GM08714 (cell line): Measurements from ENCODE around the gene OR52I1.

Experiments used
- H3K4me3 ChIP-seq: fragments of 200-500 bp; sonication (Bioruptor generic); 2 replicates; pipeline ENCODE4 v1.5.1; 2014; ENCODE audit warnings: mild to moderate bottlenecking, low read length, inconsistent platforms
- ZNF274 ChIP-seq: IDR thresholded peaks from 2 replicates; pipeline ENCODE4 v1.6.1; 2012; ENCODE audit warnings: mild to moderate bottlenecking, low read depth, low read length

OR52I1 gene, protein sequence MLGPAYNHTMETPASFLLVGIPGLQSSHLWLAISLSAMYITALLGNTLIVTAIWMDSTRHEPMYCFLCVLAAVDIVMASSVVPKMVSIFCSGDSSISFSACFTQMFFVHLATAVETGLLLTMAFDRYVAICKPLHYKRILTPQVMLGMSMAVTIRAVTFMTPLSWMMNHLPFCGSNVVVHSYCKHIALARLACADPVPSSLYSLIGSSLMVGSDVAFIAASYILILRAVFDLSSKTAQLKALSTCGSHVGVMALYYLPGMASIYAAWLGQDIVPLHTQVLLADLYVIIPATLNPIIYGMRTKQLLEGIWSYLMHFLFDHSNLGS

DNA sequence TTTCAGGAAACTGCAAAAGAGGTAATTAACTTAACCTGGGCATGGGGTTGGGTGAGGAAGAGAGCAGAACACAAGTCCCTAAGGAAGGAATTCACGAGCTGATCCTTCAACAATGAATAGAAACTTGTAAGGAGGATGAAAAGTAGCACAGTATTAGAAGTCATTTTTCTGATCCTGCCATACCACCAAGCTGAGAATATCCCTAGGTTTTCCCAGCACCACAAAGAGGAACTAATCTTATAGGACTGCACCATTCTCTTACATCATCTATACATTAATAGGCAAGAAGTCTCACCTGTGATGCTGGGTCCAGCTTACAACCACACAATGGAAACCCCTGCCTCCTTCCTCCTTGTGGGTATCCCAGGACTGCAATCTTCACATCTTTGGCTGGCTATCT, at the start of gene OR52I1:
Gene OR52I1 (plus strand): TSS at position 301 of the 400 bp plus-strand sequence. CDS start 0 bp downstream, at position 301.
- H3K4me3 ChIP-seq: no peak within 1 kb of the TSS
- TF ChIP-seq ZNF274: no peak

DNA sequence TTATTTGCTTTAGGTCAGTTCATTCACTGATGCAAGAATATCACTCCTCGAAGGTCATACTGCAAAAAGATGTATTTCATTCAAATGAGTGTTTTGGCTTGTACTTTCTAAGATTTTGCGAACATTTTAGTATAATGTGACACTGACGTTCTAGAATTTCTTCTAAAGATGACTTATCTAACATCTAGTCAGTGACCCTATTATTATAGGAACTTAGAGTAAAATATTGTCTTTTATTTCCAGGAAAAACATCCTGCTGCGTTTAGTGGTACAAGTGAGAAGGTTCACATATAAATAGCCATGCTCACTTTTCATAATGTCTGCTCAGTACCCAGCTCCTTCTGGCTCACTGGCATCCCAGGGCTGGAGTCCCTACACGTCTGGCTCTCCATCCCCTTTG, 48.9 kb upstream of the OR52I1 start, which contains the start of gene OR52M1:
Gene OR52M1 (plus strand): TSS at position 301 of the 400 bp plus-strand sequence. CDS start 0 bp downstream, at position 301.
- no peak for TF ChIP-seq ZNF274
- H3K4me3 ChIP-seq: no peak within 1 kb of the TSS

DNA sequence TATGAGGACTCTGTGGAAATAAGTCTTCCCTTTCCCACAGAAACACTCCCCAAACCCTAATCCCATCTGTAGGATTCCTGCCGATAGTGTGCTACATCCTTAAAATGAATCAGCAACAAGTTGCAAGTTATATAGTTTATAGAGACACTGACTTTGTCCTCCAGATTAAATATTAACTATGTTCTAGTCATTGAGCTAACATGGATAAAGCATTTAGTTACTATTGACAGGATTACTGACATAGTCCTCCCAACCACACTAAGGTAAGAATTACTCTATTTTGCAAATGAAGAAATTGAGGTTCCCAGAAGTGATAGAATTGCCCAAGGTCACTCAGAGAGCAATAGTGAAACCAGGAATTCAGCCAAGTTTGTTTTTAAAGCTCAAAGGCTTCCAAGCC, 47.0 kb upstream of the OR52I1 start:
- TF ChIP-seq ZNF274: no peak
- H3K4me3 ChIP-seq: no peak overlapping the region

DNA sequence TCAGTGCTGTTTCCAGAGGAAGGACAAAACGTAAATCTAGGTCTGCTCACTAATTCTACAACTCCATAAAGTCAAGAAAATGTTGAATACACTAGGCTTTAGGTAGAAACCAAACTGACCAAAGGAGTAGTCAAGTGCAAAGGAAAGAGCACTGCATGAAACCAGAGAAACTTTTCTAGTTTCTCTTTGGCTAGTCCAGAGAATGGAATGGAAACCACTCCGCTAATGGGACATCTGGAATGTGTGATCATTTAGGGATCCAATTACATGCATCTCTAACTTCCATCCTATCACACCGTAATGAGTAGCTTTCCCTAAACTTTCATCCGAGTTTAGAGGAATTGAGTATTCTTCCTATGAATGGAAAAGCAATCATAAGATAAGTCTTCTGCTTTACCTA, 46.4 kb upstream of the OR52I1 start:
- TF ChIP-seq ZNF274: no peak
- H3K4me3 ChIP-seq: no peak overlapping the region

DNA sequence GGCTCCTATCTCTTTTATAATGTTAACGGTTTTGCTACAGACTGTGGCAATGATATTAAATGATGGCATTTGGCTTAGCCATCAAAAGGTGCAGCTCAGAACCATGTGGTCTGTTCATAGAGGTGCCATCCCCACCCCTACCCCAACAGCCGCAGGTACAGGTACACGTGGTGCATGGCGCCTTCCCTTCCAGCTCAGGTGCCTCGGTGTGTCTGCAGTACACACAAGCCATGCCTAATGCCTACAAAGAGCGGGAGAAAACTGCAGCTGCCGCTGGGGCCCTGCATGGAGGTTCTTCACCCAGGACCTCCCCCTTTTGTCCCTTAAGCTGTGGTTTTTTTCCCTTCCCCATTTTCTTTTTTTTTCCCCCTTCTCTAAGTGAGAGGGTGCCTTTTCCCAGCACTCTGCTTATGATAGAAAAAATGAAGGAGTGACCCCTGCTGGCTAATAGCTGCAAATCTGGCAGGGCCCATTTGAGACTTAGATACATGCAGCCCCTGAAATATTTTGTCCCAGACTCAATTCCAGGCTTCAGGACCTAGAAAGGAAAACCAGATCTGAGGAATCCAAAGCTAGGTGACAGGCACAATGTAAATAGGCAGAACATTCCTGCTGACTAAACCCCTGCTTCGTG, 42.4 kb upstream of the OR52I1 start:
- H3K4me3 ChIP-seq: no peak overlapping the region
- no peak for TF ChIP-seq ZNF274

DNA sequence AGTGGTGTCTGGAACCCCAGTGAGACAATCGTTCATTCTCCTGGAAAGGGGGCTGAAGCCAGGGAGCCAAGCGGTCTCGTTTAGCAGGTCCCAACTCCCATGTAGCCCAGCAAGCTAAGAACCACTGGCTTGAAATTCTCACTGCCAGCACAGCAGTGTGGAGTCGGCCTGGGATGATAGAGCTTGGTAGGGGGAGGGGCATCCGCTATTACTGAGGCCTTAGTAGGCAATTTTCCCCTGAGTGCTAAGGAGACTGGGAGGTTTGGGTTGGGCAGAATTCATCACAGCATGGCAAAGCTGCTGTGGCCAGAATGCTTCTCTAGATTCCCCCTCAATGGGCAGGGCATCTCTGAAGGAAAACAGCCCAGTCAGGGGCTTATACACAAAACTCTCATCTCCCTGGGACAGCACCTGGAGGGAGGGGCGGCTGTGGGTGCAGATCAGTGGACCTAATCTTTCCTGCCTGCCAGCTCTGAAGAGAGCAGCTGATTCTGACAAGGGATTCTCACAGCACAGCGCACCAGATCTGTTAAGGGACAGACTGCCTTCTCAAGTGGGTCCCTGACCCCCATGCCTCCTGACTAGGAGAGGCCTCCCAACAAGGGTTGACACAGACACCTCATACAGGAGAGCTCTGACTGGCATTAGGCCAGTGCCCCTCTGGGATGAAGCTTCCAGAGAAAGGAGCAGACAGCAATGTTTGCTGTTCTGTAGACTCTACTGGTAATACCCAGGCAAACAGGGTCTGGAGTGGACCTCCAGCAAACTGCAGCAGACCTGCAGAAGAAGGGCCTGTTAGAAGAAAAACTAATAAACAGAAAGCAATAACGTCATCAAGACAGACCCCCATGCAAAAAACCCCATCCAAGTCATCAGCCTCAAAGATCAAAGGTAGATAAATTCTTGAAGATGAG, 34.1 kb upstream of the OR52I1 start:
- no peak for TF ChIP-seq ZNF274
- no peak overlapping the region for H3K4me3 ChIP-seq

DNA sequence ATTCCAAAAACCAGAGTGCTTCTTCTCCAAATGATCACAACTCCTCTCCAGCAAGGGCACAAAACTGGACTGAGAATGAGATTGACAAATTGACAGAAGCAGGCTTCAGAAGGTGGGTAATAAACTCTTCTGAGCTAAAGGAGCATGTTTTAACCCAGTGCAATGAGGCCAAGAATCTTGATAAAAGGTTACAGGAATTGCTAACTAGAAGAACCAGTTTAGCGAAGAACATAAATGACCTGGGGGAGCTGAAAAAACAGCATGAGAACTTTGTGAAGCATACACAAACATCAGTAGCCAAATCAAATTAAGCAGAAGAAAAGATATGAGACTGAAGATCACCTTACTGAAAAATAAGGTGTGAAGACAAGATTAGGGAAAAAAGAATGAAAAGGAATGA, 33.4 kb upstream of the OR52I1 start:
- no peak overlapping the region for H3K4me3 ChIP-seq
- no peak for TF ChIP-seq ZNF274

DNA sequence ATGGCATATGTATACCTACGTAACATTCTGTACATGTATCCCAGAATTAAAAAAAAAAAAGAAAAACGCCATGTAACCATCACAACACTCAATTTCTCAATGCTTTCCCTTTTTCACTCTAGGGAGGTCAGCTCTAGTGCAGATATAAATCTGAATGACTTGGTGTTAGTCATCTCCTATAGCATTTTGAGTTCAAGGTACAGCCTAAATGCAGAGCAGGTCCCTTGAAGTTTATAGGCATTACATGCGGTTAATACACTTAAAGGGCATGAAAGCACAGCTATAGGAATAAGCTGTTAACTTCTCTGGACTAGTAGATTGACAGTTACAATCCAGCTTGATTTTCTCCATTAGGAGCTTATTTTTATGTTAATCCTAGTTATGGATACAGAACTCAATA, 28.5 kb upstream of the OR52I1 start:
- TF ChIP-seq ZNF274: no peak
- no peak overlapping the region for H3K4me3 ChIP-seq

DNA sequence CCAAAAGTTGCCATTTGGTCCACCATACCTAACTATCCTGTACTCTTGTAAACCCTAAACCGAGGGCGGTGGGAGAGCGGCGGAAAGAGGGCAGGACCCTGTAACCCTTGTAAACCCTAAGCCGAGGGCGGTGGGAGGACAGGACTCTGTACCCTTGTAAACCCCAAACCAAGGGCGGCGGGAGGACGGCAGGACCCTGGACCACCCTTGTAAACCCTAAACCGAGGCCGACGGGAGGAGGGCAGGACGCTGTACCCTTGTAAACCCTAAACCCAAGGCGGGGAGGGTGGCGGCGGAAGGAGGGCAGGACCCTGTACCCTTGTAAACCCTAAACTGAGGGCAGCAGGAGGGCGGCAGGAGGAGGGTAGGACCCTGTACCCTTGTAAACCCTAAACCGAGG, 24.8 kb upstream of the OR52I1 start:
- no peak for TF ChIP-seq ZNF274
- H3K4me3 ChIP-seq: no peak overlapping the region

DNA sequence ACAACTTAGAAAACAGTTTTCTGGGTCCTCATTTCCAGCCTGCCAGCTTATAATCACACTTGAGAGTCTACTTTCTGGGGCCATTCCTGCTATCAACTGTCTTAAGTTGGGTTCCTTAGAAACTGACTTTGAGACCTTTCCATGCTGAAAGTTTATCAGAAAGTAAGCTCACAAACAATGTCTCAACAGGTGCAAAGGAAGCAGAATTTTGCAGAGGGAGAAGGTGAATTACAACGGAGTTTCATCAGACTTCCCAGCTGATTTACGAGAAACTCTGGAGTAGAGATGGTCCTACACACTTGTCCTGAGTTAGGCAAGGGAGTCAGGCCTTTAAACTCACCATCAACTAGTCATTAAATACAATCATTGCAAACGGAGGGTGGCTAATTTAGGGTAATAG, 17.0 kb upstream of the OR52I1 start:
- no peak for TF ChIP-seq ZNF274
- no peak overlapping the region for H3K4me3 ChIP-seq

DNA sequence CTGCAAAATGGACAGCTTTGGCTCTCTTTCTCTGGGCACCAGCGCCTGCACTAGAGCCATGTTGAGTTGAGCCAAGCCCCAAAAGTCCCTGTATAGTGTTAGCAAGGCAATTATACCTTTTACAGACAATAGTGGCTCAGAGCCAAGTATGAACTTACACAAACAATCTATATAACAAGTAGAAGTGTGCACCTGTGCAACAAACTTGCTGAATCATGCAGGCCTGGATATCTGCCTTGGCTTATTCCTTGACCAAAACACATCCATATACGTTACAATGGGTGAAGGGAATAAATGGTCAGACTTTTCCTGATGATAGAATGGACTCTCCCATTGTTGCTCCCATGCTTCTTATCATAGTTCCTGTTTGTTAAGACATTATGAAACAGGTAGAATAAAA, 16.1 kb upstream of the OR52I1 start:
- TF ChIP-seq ZNF274: no peak
- no peak overlapping the region for H3K4me3 ChIP-seq

DNA sequence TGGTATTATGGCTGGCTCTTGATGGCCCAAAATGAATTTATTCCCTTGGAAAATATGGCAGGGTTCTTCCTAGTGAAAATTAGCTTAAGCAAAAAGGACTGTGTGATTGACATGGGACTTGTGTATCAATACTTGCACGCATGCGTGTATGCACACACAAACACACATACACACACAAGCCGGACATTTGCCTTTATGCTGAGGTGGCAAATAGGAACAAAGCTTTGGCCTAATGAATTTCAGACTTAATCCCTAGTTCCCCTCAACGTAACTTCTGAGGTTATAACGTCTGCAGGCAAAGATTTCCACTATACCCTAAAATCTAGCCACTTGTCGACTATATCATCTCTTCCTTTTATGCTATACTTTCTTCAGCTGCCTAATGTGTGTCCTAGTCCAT, 15.2 kb upstream of the OR52I1 start:
- no peak for TF ChIP-seq ZNF274
- no peak overlapping the region for H3K4me3 ChIP-seq

DNA sequence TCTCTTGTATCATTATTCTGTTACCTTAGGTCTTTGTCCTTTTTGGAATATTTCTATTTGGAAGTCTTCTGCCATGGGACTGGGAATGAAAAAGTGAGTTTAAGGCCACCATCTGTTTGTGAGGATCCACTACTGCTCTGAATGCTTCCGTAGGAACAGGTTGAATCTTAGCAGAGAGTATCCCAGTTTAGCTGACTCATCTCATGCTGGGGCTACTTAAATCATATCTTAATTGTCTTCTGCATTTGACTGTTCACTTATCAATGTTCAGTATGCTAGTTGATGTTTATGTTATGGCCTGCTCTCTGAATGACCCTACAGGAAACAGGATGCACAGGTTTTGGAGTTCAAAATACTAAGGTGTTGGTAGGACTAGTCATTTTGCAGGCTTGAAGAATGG, 13.7 kb upstream of the OR52I1 start:
- no peak overlapping the region for H3K4me3 ChIP-seq
- no peak for TF ChIP-seq ZNF274

DNA sequence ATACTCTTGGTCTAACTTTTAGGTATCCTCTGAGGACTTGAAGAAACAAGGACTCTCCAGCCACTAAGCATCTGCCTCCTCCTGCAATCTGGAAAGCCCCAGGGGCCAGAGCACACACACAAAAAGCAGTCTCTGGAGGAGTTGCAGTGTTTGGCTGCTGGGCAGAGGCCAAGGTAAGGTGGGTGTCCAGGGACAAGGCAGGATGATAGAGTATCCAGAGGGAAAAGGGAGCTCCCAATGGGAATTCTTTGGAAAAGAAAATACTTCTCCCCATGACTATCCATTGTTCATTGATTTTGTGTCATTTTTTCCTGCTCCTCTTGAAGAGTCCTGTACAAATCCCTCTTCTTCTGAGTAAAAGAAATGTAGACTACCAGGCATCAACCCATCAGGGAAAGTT, 12.4 kb upstream of the OR52I1 start, which contains the start of gene OR52I2:
Gene OR52I2 (plus strand): TSS at position 301 of the 400 bp plus-strand sequence.
- H3K4me3 ChIP-seq: no peak within 1 kb of the TSS
- TF ChIP-seq ZNF274: no peak
